ENCODE results near the gene APP.

APP gene

GRCh38 chr21:26100573-26100972, 70.0 kb downstream of the APP start:
- H3K4me3 ChIP-seq (ENCODE audit: low read depth, low read length) = no peak overlapping the region
- in situ Hi-C loops (cut with HindIII; ENCODE audit: low sequenced_read_pairs) = no loop called here
- TF ChIP-seq, protein P1, sequence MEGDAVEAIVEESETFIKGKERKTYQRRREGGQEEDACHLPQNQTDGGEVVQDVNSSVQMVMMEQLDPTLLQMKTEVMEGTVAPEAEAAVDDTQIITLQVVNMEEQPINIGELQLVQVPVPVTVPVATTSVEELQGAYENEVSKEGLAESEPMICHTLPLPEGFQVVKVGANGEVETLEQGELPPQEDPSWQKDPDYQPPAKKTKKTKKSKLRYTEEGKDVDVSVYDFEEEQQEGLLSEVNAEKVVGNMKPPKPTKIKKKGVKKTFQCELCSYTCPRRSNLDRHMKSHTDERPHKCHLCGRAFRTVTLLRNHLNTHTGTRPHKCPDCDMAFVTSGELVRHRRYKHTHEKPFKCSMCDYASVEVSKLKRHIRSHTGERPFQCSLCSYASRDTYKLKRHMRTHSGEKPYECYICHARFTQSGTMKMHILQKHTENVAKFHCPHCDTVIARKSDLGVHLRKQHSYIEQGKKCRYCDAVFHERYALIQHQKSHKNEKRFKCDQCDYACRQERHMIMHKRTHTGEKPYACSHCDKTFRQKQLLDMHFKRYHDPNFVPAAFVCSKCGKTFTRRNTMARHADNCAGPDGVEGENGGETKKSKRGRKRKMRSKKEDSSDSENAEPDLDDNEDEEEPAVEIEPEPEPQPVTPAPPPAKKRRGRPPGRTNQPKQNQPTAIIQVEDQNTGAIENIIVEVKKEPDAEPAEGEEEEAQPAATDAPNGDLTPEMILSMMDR (IDR thresholded peaks at IDR 0.05; ENCODE audit: low read depth, low read length) = no peak
- DNase-seq (ENCODE audit: low read depth, low spot score) = no peak

DNA sequence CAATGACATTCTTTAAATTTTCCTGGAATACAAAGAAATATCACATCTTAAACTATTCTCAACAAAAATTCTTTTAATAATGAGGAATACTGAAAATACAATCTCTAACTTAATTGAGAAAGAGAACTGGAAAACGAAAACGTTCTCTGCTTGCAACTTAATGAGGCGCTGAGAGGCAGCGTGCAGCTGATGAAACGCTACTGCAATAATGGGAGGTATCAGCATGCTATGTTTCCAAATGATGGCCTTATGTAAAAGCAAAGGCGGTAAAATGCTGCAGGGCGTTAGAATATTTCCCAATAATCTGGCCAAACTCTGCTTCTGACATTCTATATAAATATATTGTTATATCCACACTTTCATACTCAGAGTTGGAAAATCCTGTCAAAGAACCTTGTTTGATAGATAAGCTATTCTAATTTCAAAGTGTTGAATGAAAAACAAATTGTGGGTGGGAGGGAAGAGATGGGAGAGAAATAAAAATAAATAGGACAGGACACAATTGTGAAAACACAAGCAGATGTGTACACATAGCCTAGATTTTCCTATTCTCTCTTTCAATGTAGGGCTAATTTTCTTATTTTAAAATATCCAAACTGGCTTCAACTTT, 70.9 kb downstream of the APP start:
- H3K4me3 ChIP-seq (ENCODE audit: low read depth, low read length) = no peak overlapping the region
- in situ Hi-C loops (cut with HindIII; ENCODE audit: low sequenced_read_pairs) = no loop called here
- DNase-seq (ENCODE audit: low read depth, low spot score) = peak; percentile 73
- TF ChIP-seq, protein P1 (IDR thresholded peaks at IDR 0.05; ENCODE audit: low read depth, low read length) = no peak

DNA sequence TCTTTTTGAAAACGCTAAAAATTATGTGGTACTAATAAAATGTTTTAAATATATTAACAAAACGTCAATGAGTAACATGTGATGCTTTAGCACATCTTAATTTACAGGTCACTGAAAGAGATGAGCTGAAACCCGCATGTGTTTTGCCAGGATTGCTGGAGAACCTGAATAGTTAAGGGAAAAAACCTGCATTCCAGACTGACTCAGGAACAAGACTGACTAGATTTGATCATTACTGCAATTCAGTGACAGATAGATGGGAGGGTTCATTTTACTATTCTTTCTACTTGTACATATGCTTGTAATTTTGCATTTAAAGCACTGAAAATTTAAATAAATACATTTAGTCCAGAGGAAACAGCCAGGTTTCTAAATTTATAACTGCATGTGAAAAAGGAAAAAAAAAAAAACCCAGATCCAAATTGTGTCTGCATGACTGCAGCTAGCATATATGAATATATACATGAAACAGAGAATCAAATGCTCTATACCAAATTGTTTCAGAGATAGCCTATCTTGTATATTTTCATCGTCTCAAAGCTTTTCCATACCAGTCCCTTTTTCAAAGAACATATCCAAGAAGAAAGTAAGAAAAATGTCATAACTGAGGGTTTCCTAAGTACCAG, 71.7 kb downstream of the APP start:
- in situ Hi-C loops (cut with HindIII; ENCODE audit: low sequenced_read_pairs) = no loop called here
- DNase-seq (ENCODE audit: low read depth, low spot score) = peak; percentile 40
- no peak overlapping the region for H3K4me3 ChIP-seq (ENCODE audit: low read depth, low read length)
- TF ChIP-seq, protein P1 (IDR thresholded peaks at IDR 0.05; ENCODE audit: low read depth, low read length) = no peak

DNA sequence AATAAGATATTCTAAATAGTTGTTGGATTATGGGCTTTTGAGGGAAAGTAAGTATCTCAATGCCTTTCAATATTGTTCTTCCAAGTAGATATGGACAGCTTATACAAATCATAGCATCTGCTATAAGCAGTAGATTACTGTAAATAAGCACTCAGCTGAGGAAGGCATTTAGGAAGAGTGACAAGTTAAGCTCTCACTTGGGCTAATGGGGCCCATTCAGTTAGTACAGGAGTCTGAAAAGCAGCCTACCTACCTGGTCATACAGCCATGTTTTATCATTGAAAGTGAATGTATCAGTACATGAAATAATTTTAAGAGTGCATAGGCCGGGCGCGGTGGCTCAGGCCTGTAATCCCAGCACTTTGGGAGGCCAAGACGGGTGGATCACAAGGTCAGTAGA, 73.1 kb downstream of the APP start:
- TF ChIP-seq, protein P1 (IDR thresholded peaks at IDR 0.05; ENCODE audit: low read depth, low read length) = no peak
- H3K4me3 ChIP-seq (ENCODE audit: low read depth, low read length) = no peak overlapping the region
- DNase-seq (ENCODE audit: low read depth, low spot score) = no peak
- in situ Hi-C loops (cut with HindIII; ENCODE audit: low sequenced_read_pairs) = no loop called here

- H3K4me3 ChIP-seq (ENCODE audit: low read depth, low read length) = no peak overlapping the region
- in situ Hi-C loops (cut with HindIII; ENCODE audit: low sequenced_read_pairs) = no loop called here
- no peak for DNase-seq (ENCODE audit: low read depth, low spot score)
- TF ChIP-seq, protein P1 (IDR thresholded peaks at IDR 0.05; ENCODE audit: low read depth, low read length) = no peak
Observed at GRCh38 chr21:26096494-26097371, 73.8 kb downstream of the APP start.

DNA sequence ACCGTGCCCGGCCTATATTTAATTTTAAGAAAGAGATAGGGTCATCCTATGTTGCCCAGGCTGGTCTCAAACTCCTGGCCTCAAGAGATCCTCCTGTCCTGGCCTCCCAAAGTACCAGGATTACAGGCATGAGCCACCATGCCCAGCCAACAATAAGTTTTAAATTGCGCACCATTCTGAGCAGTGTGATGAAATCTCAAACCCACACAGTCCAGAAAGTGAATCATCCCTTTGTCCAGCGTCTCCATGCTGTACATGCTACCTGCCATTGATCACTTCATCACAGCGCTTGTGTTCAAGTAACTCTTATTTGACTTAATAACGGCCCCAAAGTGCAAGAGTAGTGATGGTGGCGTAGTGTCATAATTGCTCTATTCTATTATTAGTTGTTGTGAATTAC, 75.4 kb downstream of the APP start:
- in situ Hi-C loops (cut with HindIII; ENCODE audit: low sequenced_read_pairs) = no loop called here
- H3K4me3 ChIP-seq (ENCODE audit: low read depth, low read length) = no peak overlapping the region
- TF ChIP-seq, protein P1 (IDR thresholded peaks at IDR 0.05; ENCODE audit: low read depth, low read length) = no peak
- no peak for DNase-seq (ENCODE audit: low read depth, low spot score)

Measured in astrocyte of the spinal cord (primary cell).